ENCODE measurements around the gene RAET1E. TPM values are rescaled to one million over a fixed set of nuclear protein-coding genes. Genes with fewer than 3 reads are reported as not detected.

RAET1E gene
- total and polyA plus RNA-seq, 2 donors (not counting 3 experiments of a cell fraction or from before 2014, with no cell fraction given): 0.04 TPM; not detected in 1

DNA sequence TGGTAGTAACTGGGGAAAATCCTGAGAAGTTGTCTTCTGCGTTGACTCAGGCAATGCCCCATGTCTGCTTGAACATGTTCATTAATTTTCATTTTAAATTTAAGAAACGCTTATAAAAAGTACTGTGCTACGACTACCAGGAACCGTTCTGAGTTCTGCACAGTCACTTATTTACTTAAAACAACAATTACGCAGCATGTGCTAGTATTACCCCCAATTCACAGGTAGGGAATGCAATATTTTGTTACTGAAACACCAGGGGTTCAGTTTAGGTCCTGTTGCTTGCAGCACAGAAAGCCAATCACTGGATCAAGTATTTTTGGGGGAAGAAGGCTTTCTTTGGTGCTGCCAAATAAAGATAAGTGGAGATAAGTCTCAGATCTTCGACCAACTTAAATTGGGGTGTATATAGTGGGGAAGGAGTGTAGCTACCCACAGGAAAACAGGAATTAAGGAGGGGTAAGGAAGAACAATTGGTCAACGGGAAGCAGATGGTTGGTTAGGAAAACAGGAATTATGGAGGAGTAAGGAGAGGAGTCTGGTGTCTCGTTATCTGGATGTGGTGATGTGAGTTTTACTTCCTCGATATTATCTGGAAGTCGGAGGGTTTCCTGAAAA lies 28.5 kb downstream of the RAET1E start:
- DNase-seq (ENCODE audit: low read depth, low spot score) (peak; percentile 23), FAIRE-seq (peak; percentile 33)
- dilution Hi-C loops (cut with MboI; ENCODE audit: extremely low pct_ligation_motif_present, low sequenced_read_pairs): no loop called here
- no peak overlapping the region for H3K9ac ChIP-seq (replicated peaks; ENCODE audit: extremely low read depth, insufficient read depth, low read length)
- no peak overlapping the region for H3K27ac ChIP-seq (ENCODE audit: insufficient read depth, low read depth, low read length)
- no peaks in the 10 kb centered on the region for H4K20me1 ChIP-seq (replicated peaks; ENCODE audit: control insufficient read depth, extremely low read depth, insufficient read depth, low read length)
- peak overlapping the region; percentile 54 for H3K4me2 ChIP-seq (ENCODE audit: insufficient read depth, low read length)
- peak overlapping the region in 1 of 3 experiments; percentile 9 for H3K4me3 ChIP-seq (replicated peaks in 1 of 3; ENCODE audit: insufficient read depth in 1 of 3, low read depth in 1 of 3, low read length in 3 of 3)
- intact Hi-C loops (cut with micrococcal nuclease): no loop called here
- H3K79me2 ChIP-seq (ENCODE audit: control insufficient read depth, insufficient read depth, low read length): no peaks in the 10 kb centered on the region
- peaks cover 12% of the 10 kb centered on the region for H3K4me1 ChIP-seq (ENCODE audit: control insufficient read depth, extremely low read depth, insufficient read depth, low read length)
- no peaks in the 10 kb centered on the region for H3K27me3 ChIP-seq (ENCODE audit: control insufficient read depth in 2 of 2, insufficient read depth in 2 of 2, low read length in 2 of 2)
- no peak overlapping the region for H2AFZ ChIP-seq (ENCODE audit: low read depth, low read length)
- no peaks in the 10 kb centered on the region for H3K9me3 ChIP-seq (replicated peaks; ENCODE audit: control insufficient read depth, insufficient read depth, low read length)
- H3K9me1 ChIP-seq (replicated peaks; ENCODE audit: control insufficient read depth, extremely low read depth, insufficient read depth, low read length): no peaks in the 10 kb centered on the region
- H3K36me3 ChIP-seq (ENCODE audit: control insufficient read depth in 2 of 2, extremely low read depth in 1 of 2, insufficient read depth in 2 of 2, low read length in 2 of 2): no peaks in the 10 kb centered on the region
- CTCF ChIA-PET: interaction anchor here (0.7 to 1.3 kb wide), 6 partner anchors 11 to 138 kb away, joined by 3 to 6 read pairs (median 3); no protein-coding TSS in a partner anchor
- POLR2A ChIA-PET: no interaction called here
- TF ChIP-seq GATA2 (IDR thresholded peaks at IDR 0.05; ENCODE audit: insufficient read depth, insufficient read length, low read depth, low read length) (peak; percentile 48), FOS (IDR thresholded peaks at IDR 0.05; ENCODE audit: borderline replicate concordance, insufficient read depth, low read length) (no peak), JUN (IDR thresholded peaks at IDR 0.05; ENCODE audit: borderline replicate concordance, insufficient read depth, insufficient read length, low read depth) (no peak)
- TF ChIP-seq, protein P1, sequence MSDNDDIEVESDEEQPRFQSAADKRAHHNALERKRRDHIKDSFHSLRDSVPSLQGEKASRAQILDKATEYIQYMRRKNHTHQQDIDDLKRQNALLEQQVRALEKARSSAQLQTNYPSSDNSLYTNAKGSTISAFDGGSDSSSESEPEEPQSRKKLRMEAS (IDR thresholded peaks at IDR 0.05; ENCODE audit: insufficient read depth, insufficient read length): no peak
- no TSS peak for BruUV-seq (replicated peaks)

DNA sequence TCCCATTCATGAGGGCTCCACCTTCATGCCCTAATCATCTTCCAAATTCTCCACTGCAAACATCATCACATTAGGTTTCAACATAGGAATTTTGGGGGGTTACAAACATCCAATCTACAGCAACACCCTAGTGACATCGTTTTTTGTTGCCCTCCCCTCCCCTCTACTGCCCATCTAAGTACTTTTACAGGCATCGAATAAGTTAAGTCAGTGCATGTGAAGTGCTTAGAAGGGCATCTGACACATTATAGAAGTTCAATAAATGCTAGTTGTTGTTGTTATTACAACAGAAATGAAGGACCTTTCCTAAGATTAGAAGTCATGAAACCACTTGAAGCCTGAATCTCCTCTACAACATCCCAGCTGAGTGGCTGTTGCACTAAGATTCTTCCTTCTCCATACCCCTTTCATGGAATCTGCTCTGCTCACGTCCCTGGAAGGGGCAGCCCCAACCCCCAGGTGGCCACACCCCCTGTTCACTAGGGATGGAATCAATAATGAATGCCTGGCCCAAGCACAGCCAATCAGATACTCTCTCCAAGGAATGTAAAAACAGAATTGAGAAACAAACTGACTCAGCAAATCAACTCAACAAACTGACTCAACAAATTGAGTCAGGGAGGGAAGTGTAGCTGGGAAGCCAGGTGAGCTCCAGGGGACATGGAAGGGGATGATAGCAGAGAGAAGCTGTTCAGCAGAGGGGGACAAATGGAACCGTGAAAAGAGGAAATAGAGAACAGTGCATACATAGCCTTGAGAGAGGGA lies 29.9 kb downstream of the RAET1E start:
- Histone ChIP-seq H3K4me1 (ENCODE audit: control insufficient read depth, extremely low read depth, insufficient read depth, low read length) (peaks cover 13% of the 10 kb centered on the region), H2AFZ (ENCODE audit: low read depth, low read length) (no peak overlapping the region), H3K79me2 (ENCODE audit: control insufficient read depth, insufficient read depth, low read length) (no peaks in the 10 kb centered on the region), H4K20me1 (replicated peaks; ENCODE audit: control insufficient read depth, extremely low read depth, insufficient read depth, low read length) (no peaks in the 10 kb centered on the region), H3K9me3 (replicated peaks; ENCODE audit: control insufficient read depth, insufficient read depth, low read length) (no peaks in the 10 kb centered on the region), H3K27me3 (ENCODE audit: control insufficient read depth in 2 of 2, insufficient read depth in 2 of 2, low read length in 2 of 2) (no peaks in the 10 kb centered on the region), H3K4me3 (replicated peaks in 1 of 3; ENCODE audit: insufficient read depth in 1 of 3, low read depth in 1 of 3, low read length in 3 of 3) (no peak overlapping the region), H3K27ac (ENCODE audit: insufficient read depth, low read depth, low read length) (no peak overlapping the region), H3K36me3 (ENCODE audit: control insufficient read depth in 2 of 2, extremely low read depth in 1 of 2, insufficient read depth in 2 of 2, low read length in 2 of 2) (no peaks in the 10 kb centered on the region), H3K9ac (replicated peaks; ENCODE audit: extremely low read depth, insufficient read depth, low read length) (no peak overlapping the region), H3K9me1 (replicated peaks; ENCODE audit: control insufficient read depth, extremely low read depth, insufficient read depth, low read length) (no peaks in the 10 kb centered on the region), H3K4me2 (ENCODE audit: insufficient read depth, low read length) (no peak overlapping the region)
- BruUV-seq (replicated peaks): no TSS peak
- ChIA-PET CTCF (interaction anchor here (0.8 kb wide), 1 partner anchor 20 kb away, joined by 4 read pairs; no protein-coding TSS in a partner anchor), POLR2A (no interaction called here)
- TF ChIP-seq, protein P2, sequence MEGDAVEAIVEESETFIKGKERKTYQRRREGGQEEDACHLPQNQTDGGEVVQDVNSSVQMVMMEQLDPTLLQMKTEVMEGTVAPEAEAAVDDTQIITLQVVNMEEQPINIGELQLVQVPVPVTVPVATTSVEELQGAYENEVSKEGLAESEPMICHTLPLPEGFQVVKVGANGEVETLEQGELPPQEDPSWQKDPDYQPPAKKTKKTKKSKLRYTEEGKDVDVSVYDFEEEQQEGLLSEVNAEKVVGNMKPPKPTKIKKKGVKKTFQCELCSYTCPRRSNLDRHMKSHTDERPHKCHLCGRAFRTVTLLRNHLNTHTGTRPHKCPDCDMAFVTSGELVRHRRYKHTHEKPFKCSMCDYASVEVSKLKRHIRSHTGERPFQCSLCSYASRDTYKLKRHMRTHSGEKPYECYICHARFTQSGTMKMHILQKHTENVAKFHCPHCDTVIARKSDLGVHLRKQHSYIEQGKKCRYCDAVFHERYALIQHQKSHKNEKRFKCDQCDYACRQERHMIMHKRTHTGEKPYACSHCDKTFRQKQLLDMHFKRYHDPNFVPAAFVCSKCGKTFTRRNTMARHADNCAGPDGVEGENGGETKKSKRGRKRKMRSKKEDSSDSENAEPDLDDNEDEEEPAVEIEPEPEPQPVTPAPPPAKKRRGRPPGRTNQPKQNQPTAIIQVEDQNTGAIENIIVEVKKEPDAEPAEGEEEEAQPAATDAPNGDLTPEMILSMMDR (IDR thresholded peaks at IDR 0.05; ENCODE audit: extremely low read depth in 1 of 2, insufficient read depth in 1 of 2, low read depth in 1 of 2, low read length in 2 of 2): no peak
- no peak for TF ChIP-seq POLR2AphosphoS5 (IDR thresholded peaks at IDR 0.05; ENCODE audit: insufficient read depth, low read depth, low read length)
- no peak for TF ChIP-seq GATA2 (IDR thresholded peaks at IDR 0.05; ENCODE audit: insufficient read depth, insufficient read length, low read depth, low read length)
- TF ChIP-seq, protein P1 (IDR thresholded peaks at IDR 0.05; ENCODE audit: insufficient read depth, insufficient read length): no peak
- no peak for TF ChIP-seq POLR2A (IDR thresholded peaks at IDR 0.05; ENCODE audit: low read depth, low read length)
- TF ChIP-seq FOS (IDR thresholded peaks at IDR 0.05; ENCODE audit: borderline replicate concordance, insufficient read depth, low read length): no peak
- no peak for TF ChIP-seq MYC (IDR thresholded peaks at IDR 0.05; ENCODE audit: low read depth, low read length)
- no peak for TF ChIP-seq JUN (IDR thresholded peaks at IDR 0.05; ENCODE audit: borderline replicate concordance, insufficient read depth, insufficient read length, low read depth)
- TF ChIP-seq EZH2 (IDR thresholded peaks at IDR 0.05; ENCODE audit: borderline replicate concordance, low read depth, low read length, severe bottlenecking): no peak
- no peak for FAIRE-seq
- intact Hi-C loops (cut with micrococcal nuclease): no loop called here
- dilution Hi-C loops (cut with MboI; ENCODE audit: extremely low pct_ligation_motif_present, low sequenced_read_pairs): no loop called here
- DNase-seq (ENCODE audit: low read depth, low spot score): no peak
